GM19468 (cell line): ENCODE data around the gene RFX3.

Experiments used
- ATAC-seq: cut with Tn5 transposase; IDR thresholded peaks from one replicate; pipeline ENCODE4 v1.9.1; 2021; ENCODE audit warnings: mild to moderate bottlenecking, moderate library complexity, moderate number of reproducible peaks; ENCODE audit not compliant: unreplicated experiment; ENCODE audit errors: extremely low read depth

RFX3 gene

DNA sequence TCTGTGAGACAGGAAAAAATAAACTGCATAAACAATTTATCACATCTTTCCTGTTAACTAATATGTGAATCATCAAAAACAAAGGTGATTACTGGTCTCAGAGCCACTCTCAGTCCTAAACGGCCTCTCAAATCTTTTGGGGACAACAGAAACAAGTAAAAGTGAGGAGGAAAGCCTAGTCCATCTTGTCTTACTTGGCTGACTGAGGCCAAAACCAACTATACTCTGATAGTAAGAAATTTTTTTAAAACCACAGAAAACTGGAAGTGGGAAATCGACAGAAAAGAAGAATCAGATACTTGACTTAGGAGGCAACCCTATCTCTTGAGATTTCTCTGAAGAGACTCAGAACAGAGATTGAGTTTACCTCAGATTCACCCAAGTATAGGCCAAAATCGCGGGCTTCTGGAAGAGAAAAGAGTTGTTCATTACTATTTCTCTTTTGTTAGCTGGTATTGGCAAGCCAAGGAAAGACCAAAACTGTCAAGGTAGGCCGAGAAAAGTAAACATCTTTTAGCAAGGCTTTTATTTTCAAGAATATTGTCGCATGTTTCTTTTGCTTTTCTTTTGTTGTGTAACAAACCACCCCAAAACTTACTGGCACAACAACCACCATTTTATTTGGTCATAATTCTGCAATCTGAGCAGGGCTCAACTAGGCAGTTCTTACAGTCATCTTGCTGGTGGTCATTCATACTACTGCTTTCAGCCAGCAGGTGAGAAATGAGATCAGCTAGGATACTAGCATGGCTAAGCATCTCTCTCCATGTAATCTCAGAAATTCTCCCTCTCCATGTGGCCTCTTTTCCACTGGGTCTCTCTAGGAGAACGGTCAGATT, 46.1 kb downstream of the RFX3 start:
- ATAC-seq = peak; percentile 28

DNA sequence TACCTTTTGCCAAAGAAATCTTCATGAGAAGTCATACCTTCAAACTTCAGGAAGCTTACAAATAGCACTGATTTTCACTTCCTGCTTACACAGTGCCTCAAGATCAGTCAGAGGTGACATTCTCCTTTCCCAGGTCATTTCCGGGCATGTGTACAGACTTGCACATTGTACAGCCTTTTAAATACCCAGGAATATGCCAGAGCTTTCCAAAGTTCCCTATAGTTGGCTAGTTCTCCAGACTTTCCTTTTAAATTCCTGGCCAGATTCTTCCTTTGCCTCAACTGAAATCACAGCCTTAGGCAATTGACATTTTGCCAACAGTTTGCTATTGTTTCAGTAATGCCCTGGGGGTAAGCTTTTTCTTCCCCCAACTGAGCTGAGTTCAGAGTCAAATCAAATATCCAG, 47.2 kb downstream of the RFX3 start:
- ATAC-seq = no peak

GRCh38 chr9:3477236-3477834, 48.5 kb downstream of the RFX3 start:
- ATAC-seq = no peak

GRCh38 chr9:3475300-3476020, 50.3 kb downstream of the RFX3 start:
- no peak for ATAC-seq

DNA sequence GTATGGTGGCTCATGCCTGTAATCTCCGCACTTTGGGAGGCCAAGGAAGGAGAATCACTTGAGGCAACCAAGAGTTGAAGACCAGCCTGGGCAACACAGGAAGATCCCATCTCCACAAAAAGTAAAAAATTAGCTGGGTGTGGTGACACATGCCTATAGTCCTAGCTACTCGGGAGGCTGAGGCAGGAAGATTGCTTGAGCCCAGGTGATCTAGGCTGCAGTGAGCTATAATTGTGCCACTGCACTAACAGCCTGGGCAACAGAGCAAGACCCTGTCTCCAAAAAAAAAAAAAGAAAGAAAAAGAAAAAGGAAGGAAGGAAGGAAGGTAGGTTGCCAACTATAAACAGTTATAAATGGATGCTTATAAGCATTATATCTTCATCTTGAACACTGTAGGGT, 51.0 kb downstream of the RFX3 start:
- ATAC-seq = no peak

GRCh38 chr9:3473405-3473804, 52.4 kb downstream of the RFX3 start:
- peak; percentile 46 for ATAC-seq

- no peak for ATAC-seq
Observed at GRCh38 chr9:3471883-3472282, 53.9 kb downstream of the RFX3 start.

GRCh38 chr9:3468421-3469205, 57.2 kb downstream of the RFX3 start:
- ATAC-seq = no peak

DNA sequence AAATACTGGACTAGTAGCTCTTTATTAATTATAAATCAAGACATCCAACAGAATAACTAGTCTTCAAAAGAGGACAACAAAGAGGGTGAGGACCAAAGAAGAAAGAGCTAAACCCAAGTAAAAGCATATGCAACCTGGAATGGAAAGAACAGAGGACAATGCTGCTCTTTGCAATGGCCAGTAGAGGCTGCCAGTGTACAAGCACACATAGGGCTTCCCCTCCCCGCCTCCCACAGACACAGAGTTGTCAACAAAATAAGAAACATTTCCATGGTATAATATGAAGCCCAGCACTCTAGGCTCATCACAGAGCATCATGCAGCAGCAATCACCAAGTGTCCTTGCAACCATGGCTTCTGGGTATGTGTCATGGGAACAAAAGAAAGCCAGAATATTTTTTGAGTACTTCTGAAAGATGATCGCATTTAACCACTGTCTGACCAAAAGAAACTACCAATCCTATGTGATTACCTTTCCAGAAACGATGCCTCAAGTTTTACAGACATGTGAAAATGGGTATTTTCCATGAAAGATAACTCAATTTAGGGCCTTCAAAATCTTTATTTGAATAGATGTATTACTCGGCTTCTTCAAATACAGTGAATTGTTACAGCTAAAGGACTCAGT, 58.1 kb downstream of the RFX3 start:
- ATAC-seq = peak; percentile 73

DNA sequence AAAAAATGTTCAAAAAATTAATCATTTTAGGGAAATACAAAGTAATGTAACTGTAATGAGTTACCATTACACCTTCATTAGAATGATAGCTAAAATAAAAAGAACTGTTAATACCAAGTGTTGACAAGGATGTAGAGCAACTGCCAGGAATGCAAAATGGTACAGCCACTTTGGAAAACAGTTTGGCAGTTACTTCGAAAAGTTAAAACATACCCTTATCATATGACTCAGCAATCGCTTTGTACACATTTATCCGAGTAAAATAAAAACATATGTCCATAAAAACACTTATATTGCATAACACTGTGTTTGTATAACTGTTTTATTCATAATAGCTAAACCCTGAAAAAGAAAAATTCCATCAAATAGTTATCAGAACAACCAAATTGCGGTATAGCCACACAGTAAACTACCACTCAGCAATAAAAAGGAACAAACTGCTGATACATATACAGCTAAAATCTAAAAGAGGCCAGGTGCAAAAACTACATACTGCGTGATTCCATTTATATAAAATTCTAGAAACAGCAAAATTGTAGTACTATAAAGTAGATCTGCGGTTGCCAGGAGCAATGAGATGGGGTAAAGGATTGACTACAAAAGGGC, 61.7 kb downstream of the RFX3 start:
- ATAC-seq = no peak

DNA sequence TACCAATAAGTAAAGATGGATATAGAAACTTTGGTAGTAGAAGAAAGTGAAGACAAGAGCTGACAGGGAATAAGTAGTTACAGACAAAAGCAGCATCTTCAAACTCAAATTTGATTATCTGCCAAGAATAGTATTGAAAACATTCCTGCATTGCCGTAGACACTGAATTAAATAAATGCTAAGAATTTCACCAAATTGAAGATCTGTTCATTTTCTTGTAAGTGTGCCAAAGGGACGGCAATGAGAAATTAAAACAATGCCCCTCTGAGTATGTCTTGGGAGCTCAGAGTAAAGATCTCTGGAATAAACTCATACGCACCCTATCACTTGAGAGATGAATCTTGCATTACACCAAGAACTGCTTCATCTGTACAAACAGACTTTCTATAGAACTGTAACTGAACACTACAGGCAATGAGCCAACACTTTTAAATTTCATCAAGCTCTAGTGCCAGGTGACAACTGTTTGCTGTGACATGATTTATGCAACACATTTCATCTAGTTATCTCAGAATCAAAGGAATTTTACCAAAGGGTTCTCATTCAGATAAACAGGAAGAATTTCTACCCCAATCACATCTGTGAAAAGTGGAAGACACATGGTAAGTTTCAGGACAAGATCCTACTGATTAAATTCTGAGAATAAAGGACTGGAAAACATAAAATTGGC, 66.9 kb downstream of the RFX3 start:
- no peak for ATAC-seq

DNA sequence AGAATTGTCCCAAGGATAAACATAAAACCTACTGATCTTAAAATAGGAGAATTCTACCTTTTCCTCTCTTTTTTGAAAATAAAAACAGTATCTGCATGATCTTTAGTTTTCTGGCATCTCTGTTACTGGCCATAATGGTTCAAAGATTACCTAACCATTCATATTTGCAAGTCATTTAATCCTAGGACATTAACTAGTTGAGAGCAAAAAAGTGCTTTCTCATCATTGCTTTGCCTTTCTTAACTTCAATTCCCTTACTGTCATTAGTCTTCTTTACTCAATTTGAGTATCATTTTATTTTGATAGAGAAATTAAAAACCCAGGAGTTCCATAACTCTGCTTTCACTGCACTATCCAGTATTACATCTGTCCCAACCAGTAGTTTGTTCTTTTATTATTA, 68.6 kb downstream of the RFX3 start:
- no peak for ATAC-seq

GRCh38 chr9:3455717-3456116, 70.1 kb downstream of the RFX3 start:
- ATAC-seq = no peak

- ATAC-seq = no peak
Observed at GRCh38 chr9:3455094-3455493, 70.7 kb downstream of the RFX3 start.

DNA sequence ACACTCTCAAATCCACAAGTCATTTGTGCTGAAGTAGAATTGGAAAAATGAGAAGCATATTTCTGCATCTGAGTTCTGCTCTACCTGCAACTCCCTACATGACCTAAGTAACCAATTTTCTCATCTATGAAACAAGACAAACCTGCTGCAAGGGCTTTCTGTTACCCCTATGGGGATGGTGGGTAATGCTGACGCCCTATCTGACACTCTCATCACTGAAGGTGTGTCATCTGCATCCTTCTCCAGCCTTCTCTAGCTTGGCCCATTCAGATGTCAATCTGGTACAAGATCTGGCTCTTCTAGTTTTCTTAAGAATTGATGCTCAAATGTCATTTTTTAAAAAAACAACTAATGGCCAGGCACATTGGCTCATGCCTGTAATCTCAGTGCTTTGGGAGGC, 73.8 kb downstream of the RFX3 start:
- no peak for ATAC-seq

DNA sequence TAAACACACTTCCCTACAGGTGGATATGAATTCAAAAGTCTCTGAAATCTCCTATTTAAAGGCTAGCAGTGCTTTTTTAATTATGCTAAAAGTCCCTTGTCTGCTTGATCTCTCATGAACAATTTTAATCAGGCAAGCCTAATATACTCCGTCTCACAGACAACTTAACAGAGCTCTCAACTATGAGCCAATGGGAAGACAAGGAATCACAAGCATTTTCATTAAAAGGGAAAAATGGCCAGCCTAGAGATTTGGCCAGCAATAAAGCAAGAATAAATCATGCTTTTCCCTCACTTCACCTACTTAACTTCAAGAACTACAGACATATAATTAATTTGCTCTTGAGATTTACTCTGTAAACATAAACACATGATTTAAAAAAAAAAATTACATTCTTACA, 78.0 kb downstream of the RFX3 start:
- ATAC-seq = no peak

- no peak for ATAC-seq
Observed at GRCh38 chr9:3447143-3447542, 78.7 kb downstream of the RFX3 start.

DNA sequence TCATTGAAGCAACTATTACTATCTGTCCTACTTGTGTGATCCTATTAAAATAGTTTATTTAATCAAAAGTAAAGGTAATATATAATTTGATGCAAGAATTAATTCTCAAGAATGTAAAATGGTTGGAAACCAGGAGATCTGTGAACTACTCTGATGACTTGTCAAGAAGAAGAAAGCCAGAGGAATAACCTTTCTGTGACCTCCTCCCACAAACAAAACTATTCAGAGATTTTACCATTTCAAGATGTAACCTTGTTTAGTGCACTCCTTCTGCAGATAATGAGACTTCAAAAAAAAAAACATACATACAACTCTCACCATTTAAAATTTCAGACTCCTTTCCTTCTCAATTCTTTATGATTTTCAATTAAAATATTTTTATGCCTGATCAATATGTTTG, 79.5 kb downstream of the RFX3 start:
- no peak for ATAC-seq

- no peak for ATAC-seq
Observed at GRCh38 chr9:3444016-3444415, 81.8 kb downstream of the RFX3 start.
